BLaER1 (cell line): ENCODE data around the gene FAM72C.
"Not testable (repeated sequence)": the region's sequence is repeated elsewhere in the genome, so short reads cannot be mapped to it uniquely, and the experiment has no call there.

Source experiments
- H3K27ac ChIP-seq: shearing (Covaris generic); formaldehyde crosslinking; 2 replicates; pipeline ENCODE4 v1.8.1; 2022
- H3K27me3 ChIP-seq: shearing (Covaris generic); formaldehyde crosslinking; 2 replicates; pipeline ENCODE4 v1.8.1; 2022
- H3K36me3 ChIP-seq: shearing (Covaris generic); formaldehyde crosslinking; 2 replicates; pipeline ENCODE4 v1.8.1; 2022
- H3K4me1 ChIP-seq: shearing (Covaris generic); formaldehyde crosslinking; 2 replicates; pipeline ENCODE4 v1.8.1; 2022
- H3K4me2 ChIP-seq: shearing (Covaris generic); formaldehyde crosslinking; 2 replicates; pipeline ENCODE4 v1.8.1; 2022
- H3K4me3 ChIP-seq: shearing (Covaris generic); formaldehyde crosslinking; 2 replicates; pipeline ENCODE4 v1.8.1; 2022
- H3K9ac ChIP-seq: shearing (Covaris generic); formaldehyde crosslinking; 2 replicates; pipeline ENCODE4 v1.8.1; 2022
- H3K9me3 ChIP-seq: shearing (Covaris generic); formaldehyde crosslinking; 2 replicates; pipeline ENCODE4 v1.8.1; 2022
- H4K20me1 ChIP-seq: shearing (Covaris generic); formaldehyde crosslinking; 2 replicates; pipeline ENCODE4 v1.8.1; 2022

Gene FAM72C

DNA sequence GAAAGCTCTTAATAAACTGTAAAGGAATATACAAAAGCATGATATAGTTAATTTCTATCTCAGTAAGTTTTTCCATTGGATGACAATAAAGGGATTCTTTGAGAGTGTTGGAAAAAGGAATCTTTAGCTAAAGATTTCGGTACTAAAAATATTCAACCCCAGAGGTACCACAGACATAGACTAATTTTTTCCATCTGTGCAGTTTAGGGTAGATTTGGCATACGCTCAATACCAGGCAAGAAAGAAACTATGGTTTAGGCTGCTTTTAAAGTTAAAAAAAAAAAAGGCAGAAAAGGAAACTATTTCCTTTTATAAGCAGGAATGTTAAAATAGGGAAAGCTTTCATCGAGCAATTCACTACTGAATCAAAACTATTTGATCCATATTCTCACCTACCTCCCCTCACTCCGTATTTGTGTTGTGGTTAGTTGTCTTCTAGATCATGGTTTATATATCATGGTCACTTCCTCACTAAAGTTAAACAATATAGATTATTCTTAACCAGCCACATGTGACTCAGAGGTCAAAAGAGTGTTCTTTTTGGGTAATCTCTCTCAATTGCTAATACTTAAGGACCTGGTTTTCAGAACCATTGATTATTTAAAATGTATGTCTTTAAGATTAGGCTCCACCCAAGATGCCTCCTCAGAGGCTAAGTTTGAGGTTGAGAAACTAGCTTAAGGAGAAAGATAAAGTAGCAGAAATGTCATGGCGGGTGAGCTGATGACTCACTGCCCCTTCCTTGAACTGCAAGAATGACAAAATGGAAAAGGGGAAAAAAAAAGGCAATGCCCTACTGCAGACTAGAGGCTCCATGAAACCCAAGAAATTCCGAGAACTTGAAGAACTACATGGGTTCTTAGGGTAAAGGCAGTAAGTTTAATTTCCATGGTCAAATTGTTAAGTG is 20.0 kb downstream of the FAM72C start:
- not testable (repeated sequence) for H3K4me3 ChIP-seq, H4K20me1 ChIP-seq, H3K4me2 ChIP-seq, H3K27ac ChIP-seq, H3K9ac ChIP-seq, H3K9me3 ChIP-seq, H3K27me3 ChIP-seq, H3K4me1 ChIP-seq, H3K36me3 ChIP-seq

DNA sequence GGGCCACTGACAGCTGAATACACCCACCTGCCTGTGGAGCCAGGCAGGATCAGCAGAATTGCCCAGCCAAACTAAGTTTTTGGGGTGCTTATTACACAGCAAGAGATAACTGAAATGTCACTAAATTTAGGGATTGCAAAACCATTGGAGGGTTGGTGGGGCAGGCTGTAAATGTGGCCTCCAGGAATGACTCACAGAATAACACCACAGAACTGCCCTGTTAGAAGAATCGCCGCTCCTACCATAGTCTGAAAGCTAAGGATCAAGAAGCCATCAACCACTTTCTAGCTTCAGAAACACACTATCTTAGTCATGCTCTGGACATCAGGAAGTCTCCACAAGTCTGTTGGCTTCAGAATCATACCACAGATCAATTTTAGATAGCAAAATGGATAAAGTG is 24.0 kb downstream of the FAM72C start:
- not testable (repeated sequence) for H3K4me1 ChIP-seq, H4K20me1 ChIP-seq, H3K4me2 ChIP-seq, H3K27ac ChIP-seq, H3K4me3 ChIP-seq, H3K9ac ChIP-seq, H3K36me3 ChIP-seq, H3K27me3 ChIP-seq, H3K9me3 ChIP-seq

DNA sequence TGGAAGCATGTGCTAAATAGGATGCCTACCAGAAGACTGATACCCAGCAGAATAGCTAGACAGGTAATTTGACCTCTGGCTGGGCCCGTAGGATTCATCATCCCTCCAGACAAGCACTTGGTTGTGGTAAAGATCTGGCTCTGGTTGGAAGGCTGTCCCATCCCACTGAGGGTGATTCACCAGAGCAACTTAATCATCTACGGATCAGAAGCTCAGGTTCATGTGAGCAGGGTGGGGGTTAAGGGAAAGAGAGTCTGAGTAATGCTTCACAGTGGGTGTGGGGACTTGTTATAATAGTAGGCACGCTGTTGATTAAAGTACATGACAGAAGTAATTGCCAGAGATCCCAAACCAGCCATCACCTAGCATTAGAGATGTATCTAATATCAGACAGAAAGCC is 26.5 kb downstream of the FAM72C start:
- H3K4me2 ChIP-seq, H3K9ac ChIP-seq, H3K36me3 ChIP-seq, H3K27ac ChIP-seq, H3K27me3 ChIP-seq, H3K9me3 ChIP-seq, H3K4me1 ChIP-seq, H3K4me3 ChIP-seq, H4K20me1 ChIP-seq: not testable (repeated sequence)

DNA sequence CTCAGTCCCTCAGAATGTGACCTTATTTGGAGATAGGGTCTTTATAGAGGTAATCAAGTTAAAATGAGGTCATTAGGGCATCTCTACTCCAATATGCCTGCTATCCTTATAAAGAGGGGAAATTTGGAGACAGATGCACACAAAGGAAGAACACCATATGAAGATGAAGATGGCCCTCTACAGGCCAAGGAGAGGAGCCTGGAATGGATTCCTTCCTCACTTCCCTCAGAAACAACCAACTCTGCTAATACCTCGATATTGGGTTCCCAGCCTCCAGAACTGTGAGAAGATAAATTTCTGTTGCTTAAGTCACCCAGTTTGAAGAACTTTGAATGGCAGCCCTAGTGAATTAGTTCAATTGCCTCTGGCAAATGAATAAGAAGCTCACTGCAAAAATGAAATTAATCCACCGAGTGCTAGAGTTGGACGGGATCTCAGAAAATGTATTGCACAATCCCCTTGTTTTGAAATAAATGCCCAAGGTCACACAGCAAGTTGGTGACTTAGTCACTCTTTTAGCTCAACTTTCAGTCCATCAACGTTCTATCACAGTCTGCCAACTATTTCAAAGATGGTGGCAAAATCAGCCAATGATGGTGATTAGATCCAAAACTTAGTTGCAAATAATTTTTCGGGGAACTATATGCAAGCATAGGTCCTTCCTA is 27.1 kb downstream of the FAM72C start:
- not testable (repeated sequence) for H3K4me2 ChIP-seq, H3K4me3 ChIP-seq, H3K9me3 ChIP-seq, H3K9ac ChIP-seq, H4K20me1 ChIP-seq, H3K4me1 ChIP-seq, H3K27me3 ChIP-seq, H3K36me3 ChIP-seq, H3K27ac ChIP-seq

DNA sequence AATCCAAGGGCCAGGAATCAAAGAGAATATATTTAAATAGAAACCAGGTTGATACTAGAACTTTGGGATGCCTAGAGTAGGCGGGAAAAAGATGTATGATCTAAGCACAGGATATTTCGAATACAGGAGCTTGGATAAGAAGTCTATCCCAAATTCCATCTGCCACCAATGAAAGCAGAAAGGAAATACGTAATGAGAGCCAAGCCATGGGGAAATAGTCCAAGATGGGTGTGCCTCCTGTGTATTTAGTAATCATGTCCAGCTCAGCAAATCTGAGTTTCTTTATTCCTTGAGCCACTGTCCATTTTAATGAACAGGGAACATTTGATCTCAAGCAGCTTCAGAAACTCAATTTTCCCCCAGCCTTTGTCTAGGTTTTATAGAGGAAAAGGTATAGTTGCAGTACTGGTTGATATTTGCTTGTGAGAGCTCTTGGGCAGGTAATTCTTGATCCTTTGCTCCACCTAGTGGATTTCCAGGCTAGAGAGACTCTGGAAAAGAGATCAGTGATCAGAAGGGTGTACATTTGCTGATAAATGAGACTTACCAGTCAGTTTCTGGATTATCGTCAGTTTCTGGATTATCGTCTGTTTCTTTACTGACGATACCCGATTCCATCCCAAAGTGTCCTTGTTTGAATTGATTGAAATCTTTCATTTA is 28.3 kb downstream of the FAM72C start:
- H3K9me3 ChIP-seq, H3K4me3 ChIP-seq, H3K4me2 ChIP-seq, H4K20me1 ChIP-seq, H3K27me3 ChIP-seq, H3K27ac ChIP-seq, H3K9ac ChIP-seq, H3K4me1 ChIP-seq, H3K36me3 ChIP-seq: not testable (repeated sequence)

DNA sequence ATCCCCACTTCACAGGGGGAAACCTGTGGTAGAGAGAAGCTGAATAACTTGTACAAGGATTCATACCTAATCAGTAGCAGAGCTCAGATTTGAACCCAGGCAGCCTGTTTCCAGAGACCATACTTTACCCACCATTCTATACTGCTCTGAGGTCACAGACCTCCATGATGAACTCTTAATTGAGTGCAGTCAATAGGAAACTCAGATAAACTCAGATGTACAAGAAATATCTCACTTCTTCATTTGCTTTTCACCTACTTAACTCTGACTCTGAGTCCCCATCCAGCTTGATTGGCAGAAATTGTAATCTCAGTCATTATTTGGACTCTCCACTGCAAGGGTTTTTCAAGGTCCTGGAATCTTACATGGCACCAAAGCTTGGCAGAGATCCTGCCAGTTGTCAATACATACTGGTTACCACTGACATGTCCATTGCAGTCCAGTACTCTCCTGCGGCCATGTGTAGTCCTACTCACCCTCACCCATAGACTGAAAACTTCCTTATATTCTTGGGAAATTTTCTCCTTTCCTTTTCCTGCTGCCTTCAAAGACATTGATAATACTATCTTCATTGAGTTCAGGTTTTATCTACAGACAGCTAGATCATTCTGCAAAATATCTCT is 29.4 kb downstream of the FAM72C start:
- H3K9me3 ChIP-seq, H3K27me3 ChIP-seq, H3K4me1 ChIP-seq, H3K9ac ChIP-seq, H4K20me1 ChIP-seq, H3K4me3 ChIP-seq, H3K27ac ChIP-seq, H3K4me2 ChIP-seq, H3K36me3 ChIP-seq: not testable (repeated sequence)

DNA sequence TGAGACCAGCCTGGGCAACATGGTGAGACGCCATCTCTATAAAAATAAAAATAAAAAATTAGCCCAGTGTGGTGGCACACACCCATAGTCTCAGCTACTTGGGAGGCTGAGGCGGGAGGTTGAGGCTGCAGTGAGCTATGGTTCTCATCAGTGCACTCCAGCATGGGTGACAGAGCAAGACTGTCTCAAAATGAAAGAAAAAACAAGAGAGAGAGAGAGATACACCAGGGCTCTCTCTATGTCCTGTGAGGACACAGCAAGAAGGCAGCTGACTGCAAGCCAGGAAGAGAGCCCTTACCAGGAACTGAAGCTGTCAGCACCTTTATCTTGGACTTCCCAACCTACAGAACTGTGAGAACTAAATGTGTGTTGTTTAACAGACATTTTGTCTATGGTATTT is 32.1 kb downstream of the FAM72C start:
- H3K4me3 ChIP-seq, H3K36me3 ChIP-seq, H3K4me1 ChIP-seq, H3K9me3 ChIP-seq, H3K27me3 ChIP-seq, H3K9ac ChIP-seq, H3K27ac ChIP-seq, H4K20me1 ChIP-seq, H3K4me2 ChIP-seq: not testable (repeated sequence)

DNA sequence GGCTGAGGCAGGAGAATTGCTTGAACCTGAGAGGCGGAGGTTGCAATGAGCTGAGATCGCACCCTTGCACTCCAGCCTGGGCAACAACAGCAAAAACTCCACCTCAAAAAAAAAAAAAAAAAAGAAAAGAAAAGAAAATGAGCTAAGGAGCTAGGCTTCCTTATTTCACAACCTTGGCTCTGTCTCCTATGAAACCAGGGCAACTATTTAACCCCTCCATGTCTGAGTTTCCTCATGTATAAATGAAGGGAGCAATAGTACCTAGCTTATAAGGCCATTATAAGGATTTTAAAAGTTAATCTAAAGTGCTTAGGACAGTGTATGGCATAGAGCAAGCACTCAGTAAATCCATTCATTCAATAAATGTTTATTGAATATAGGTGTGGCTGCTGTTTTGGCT is 32.9 kb downstream of the FAM72C start:
- H3K9ac ChIP-seq, H3K9me3 ChIP-seq, H3K4me1 ChIP-seq, H3K27ac ChIP-seq, H4K20me1 ChIP-seq, H3K36me3 ChIP-seq, H3K27me3 ChIP-seq, H3K4me3 ChIP-seq, H3K4me2 ChIP-seq: not testable (repeated sequence)

DNA sequence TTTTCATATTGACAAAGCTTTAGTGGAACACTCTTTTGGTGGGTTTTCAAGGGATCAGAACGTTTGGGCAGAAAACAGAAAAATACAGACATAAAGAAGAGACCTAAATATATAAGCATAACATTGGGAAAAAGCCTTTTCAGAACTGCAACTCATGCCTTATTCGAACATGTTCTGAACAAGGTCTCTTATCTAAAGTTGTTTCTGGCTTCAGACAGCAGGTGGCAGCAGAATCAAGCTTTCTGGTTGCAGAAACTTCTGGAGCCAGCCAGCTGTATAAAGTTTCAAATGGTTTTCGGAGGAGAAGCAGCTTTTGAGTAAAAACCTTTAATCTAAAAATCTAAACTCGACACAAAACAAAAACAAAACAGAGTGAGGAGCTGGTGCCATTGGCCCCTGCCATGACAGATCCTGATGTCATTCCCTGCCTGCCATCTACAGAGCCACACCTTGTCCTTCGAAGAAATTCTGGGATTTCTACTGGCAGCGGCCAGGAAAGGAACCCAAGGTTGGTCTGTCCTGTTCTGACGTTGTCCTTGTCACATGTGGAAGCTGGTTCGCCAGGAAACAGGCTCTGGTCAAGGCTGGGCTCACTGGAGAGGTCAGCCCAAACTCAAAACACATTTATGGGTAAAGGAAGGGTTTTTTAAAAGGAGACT is 35.2 kb downstream of the FAM72C start:
- H3K36me3 ChIP-seq, H3K4me3 ChIP-seq, H3K9ac ChIP-seq: not testable (repeated sequence)

DNA sequence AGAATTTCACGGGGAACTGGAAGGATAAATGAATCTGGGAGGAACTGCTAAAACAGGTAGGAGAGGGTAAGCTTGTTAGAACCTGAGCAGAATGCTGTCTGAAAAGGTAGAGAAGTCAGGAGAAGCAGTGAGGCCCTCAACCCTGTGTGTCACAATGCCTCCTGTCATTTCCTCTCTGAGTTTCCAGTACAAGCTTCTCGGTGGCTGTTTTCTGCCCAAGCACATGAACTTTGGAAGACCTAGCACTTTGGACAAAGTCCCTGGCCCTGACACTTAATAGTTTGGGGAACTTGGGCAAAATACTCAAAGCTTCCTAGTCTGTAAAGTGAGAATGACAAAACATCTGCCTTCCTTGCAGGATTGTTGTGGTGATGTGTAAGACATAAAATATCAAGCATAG is 52.7 kb downstream of the FAM72C start:
- H3K4me3 ChIP-seq, H3K4me1 ChIP-seq, H3K36me3 ChIP-seq, H3K27me3 ChIP-seq, H3K4me2 ChIP-seq, H4K20me1 ChIP-seq, H3K9me3 ChIP-seq, H3K27ac ChIP-seq, H3K9ac ChIP-seq: not testable (repeated sequence)

More for the DNA sequence above, 35.2 kb downstream of the FAM72C start:
- not testable (repeated sequence) for H3K27ac ChIP-seq, H3K9me3 ChIP-seq, H3K27me3 ChIP-seq, H3K4me1 ChIP-seq, H3K4me2 ChIP-seq, H4K20me1 ChIP-seq

DNA sequence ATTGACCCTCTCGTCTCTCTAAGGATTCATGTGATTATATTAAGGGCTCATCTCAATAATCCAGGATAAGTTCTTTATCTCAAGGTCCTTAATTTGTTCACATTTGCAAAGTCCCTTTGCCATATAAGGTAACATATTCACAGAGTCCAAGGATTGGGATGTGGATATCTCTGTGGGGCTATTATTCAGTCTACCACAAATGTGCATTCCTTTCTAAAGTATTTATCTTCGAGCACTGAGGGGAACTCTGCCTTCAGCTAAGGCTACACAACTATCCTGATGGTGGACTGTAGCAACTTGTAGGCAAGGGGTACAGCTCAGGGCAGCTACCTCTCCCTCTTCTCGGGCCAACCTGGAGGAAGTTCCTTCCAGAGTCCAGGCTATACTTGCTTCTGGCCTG is 53.2 kb downstream of the FAM72C start:
- H3K27ac ChIP-seq, H3K4me1 ChIP-seq, H3K27me3 ChIP-seq, H4K20me1 ChIP-seq, H3K4me2 ChIP-seq, H3K9ac ChIP-seq, H3K9me3 ChIP-seq, H3K36me3 ChIP-seq, H3K4me3 ChIP-seq: not testable (repeated sequence)

DNA sequence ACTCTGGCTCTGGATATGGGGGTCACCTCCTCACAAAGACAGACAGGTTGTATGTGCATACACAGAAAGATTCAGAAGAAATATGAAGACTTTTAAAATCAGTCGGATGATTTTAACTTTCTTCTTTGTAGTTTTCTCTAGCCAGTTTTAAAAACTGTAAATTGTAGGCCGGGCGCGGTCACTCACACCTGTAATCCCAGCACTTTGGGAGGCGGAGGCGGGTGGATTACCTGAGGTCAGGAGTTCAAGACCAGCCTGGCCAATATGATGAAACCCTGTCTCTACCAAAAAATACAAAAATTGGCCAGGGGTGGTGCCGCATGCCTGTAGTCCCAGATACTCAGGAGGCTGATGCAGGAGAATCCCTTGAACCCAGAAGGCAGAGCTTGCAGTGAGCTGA is 58.1 kb downstream of the FAM72C start:
- H3K9me3 ChIP-seq, H3K27ac ChIP-seq, H3K27me3 ChIP-seq, H3K36me3 ChIP-seq, H3K4me3 ChIP-seq, H4K20me1 ChIP-seq, H3K9ac ChIP-seq, H3K4me1 ChIP-seq, H3K4me2 ChIP-seq: not testable (repeated sequence)
